Activated CD4-positive, alpha-beta memory T cell treated with anti-CD3 and anti-CD28 coated beads for 36 hours (primary cell): ENCODE results near the gene SEMA6A. TPM values are rescaled to one million over a fixed set of nuclear protein-coding genes. Genes with fewer than 3 reads are reported as not detected.

Experiments used
- CTCF ChIA-PET: fragments of 350-600 bp; sonication (Branson Sonifier 250); formaldehyde crosslinking; loops from one replicate; lab custom pipeline; 2021; ENCODE audit warnings: antibody characterized with exemption, inconsistent platforms; lab: Charles Lee
- POLR2A ChIA-PET: fragments of 350-600 bp; sonication (Branson Sonifier 250); formaldehyde crosslinking; loops from one replicate; lab custom pipeline; 2021; ENCODE audit warnings: antibody characterized with exemption; lab: Charles Lee
- DNase-seq: peaks from one replicate; pipeline ENCODE4 v3.0.0-alpha.2; 2020
- H3K27ac Mint-ChIP-seq: one replicate; pipeline ENCODE4 v1.8.0; 2021; ENCODE audit warnings: mixed read lengths
- H3K27me3 Mint-ChIP-seq: one replicate; pipeline ENCODE4 v1.8.0; 2021; ENCODE audit warnings: mixed read lengths
- H3K36me3 Mint-ChIP-seq: one replicate; pipeline ENCODE4 v1.8.0; 2021; ENCODE audit warnings: mixed read lengths
- H3K4me1 Mint-ChIP-seq: one replicate; pipeline ENCODE4 v1.8.0; 2021; ENCODE audit warnings: low read depth, mixed read lengths
- H3K4me3 Mint-ChIP-seq: one replicate; pipeline ENCODE4 v1.8.0; 2021; ENCODE audit warnings: mild to moderate bottlenecking, mixed read lengths
- H3K9me3 Mint-ChIP-seq: one replicate; pipeline ENCODE4 v1.8.0; 2021; ENCODE audit warnings: mixed read lengths
- intact Hi-C: fragments of 100-400 bp; cut with micrococcal nuclease; formaldehyde crosslinking; loops from one replicate; pipeline ENCODE4 v1.15.1; 2023
- total RNA-seq, 2 experiments: library from RNA; stranded (reverse); gene quantifications; one replicate each; pipeline ENCODE4 v1.2.3, GENCODE V29; 2021

SEMA6A gene
- total RNA-seq, 2 experiments from 2014 or later = not detected

DNA sequence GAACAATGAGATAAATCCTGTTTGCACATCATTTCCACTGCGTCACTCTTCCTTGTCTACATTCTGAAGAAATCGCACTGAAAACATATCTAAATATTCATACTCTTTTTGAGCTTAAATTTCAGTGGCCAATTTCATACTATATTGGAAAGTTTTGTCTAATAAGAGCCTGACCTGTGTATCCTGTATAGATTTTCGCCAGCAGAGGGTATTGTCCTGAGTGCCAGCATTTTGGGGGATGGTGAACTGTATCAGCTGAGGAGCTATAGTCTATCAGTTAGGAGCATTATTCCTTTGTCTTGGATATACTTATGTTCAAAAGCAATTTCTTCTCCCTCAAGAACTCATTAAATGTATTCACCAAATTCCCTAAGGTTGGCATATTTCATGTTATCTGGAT is 102.3 kb downstream of the SEMA6A start:
- ChIA-PET POLR2A (no interaction called here), CTCF (no interaction called here)
- no peaks in the 10 kb centered on the region for H3K4me1 Mint-ChIP-seq
- H3K27ac Mint-ChIP-seq = no peak overlapping the region
- no peaks in the 10 kb centered on the region for H3K27me3 Mint-ChIP-seq
- H3K4me3 Mint-ChIP-seq = no peak overlapping the region
- H3K36me3 Mint-ChIP-seq = peaks cover 22% of the 10 kb centered on the region
- peaks cover 34% of the 10 kb centered on the region for H3K9me3 Mint-ChIP-seq
- intact Hi-C loops = no loop called here
- DNase-seq = no peak

DNA sequence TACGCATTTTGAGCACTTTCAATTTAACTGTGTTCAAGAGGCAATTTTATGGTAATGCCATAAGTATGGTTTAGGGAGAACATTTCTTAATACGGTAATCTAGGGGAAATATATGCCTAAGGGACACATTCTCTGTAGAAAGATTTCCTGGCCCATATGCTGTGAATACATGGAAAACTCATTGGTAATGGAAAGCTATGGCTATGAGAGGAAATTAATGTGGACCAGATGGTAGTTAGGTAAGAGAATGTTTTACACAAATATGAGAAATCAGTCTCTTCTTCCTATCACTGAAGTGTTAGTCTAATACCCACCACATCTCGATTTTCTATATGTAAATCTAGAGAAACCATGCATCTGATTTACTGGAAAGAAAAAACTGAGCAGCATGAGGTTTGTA is 105.0 kb downstream of the SEMA6A start:
- no peaks in the 10 kb centered on the region for H3K4me1 Mint-ChIP-seq
- ChIA-PET CTCF (no interaction called here), POLR2A (no interaction called here)
- DNase-seq = no peak
- intact Hi-C loops = no loop called here
- no peak overlapping the region for H3K27ac Mint-ChIP-seq
- H3K27me3 Mint-ChIP-seq = no peaks in the 10 kb centered on the region
- H3K36me3 Mint-ChIP-seq = peaks cover 11% of the 10 kb centered on the region
- H3K4me3 Mint-ChIP-seq = no peak overlapping the region
- H3K9me3 Mint-ChIP-seq = peaks cover 17% of the 10 kb centered on the region

DNA sequence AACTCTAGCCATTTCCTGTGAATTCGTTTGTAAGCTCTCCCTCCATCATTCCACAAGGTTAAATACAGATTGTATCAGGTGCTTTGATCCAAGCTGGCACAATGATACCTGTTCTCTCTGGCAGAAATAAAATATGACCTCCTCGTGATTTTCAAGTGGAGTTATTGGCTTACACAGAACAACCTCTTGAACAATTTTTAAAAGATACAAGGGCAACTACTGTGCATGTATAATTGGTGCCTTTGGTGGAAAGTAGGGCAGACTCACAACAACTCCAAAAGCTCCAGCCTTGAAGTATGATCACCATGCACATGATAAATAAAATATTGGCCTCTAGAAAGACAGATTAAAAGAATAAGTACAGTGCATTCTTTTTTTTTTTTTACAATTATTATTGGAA is 106.0 kb downstream of the SEMA6A start:
- H3K4me3 Mint-ChIP-seq = no peak overlapping the region
- H3K9me3 Mint-ChIP-seq = peaks cover 17% of the 10 kb centered on the region
- H3K27ac Mint-ChIP-seq = no peak overlapping the region
- POLR2A ChIA-PET = no interaction called here
- no peaks in the 10 kb centered on the region for H3K27me3 Mint-ChIP-seq
- peaks cover 12% of the 10 kb centered on the region for H3K36me3 Mint-ChIP-seq
- intact Hi-C loops = no loop called here
- DNase-seq = no peak
- no peaks in the 10 kb centered on the region for H3K4me1 Mint-ChIP-seq
- CTCF ChIA-PET = no interaction called here

DNA sequence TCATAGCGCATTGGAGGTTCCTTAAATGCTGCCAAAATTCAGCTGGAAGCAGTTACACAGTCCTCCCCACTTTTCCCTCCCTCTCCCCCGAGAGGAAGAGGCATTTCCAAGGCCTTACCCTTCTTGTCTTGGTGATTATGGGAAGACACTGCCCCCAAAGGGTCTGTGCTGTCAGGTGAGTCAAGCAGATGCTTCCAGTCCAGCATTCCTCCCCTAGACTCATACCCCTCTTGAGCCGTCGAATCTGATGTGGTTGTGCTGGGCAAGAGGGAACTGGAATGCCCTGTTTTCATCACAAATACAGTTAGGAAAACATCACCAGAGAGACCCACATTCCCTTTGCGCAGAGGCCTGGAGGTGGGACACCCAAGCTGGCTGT is 107.2 kb downstream of the SEMA6A start:
- Mint-ChIP-seq H3K27ac (no peak overlapping the region), H3K36me3 (peaks cover 11% of the 10 kb centered on the region), H3K4me3 (no peak overlapping the region), H3K27me3 (no peaks in the 10 kb centered on the region), H3K4me1 (no peaks in the 10 kb centered on the region), H3K9me3 (peaks cover 17% of the 10 kb centered on the region)
- ChIA-PET POLR2A (no interaction called here), CTCF (no interaction called here)
- intact Hi-C loops = no loop called here
- no peak for DNase-seq

DNA sequence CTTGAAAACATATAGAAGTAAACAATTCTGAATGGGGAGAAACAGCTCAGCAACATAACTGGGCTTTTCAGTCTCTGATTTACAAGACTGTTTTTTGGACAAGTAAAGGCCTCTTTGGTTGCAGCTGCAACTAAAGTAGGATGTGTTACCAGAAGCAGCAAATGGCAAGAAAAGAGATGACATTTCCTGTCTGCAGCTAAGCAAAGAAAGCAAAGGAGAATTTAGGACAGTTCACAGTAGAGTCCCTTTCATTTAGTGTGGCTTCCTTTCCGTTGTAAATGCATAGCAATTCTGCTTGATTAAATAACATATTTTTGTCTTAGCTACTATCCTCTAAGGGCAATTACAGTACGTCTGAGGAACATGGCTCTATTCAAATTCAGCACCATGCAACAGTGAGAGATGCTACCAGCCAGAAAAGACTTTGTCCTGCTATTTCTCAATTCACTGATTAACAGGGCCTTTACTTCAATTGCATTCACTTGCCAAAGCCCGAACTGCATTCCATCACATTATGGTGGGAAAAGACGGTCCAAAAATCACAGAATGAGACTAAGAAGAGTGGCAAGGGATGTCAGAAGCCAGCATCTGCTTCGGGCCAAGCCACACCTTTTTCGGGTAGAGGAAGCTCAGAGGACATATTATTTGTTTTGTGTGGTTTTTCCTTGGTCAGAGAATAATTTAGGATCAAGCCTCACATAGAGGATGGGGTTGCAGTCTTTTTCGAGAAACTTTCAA is 107.7 kb downstream of the SEMA6A start:
- no peak overlapping the region for H3K4me3 Mint-ChIP-seq
- ChIA-PET POLR2A (no interaction called here), CTCF (no interaction called here)
- H3K4me1 Mint-ChIP-seq = no peaks in the 10 kb centered on the region
- H3K27me3 Mint-ChIP-seq = no peaks in the 10 kb centered on the region
- peaks cover 17% of the 10 kb centered on the region for H3K9me3 Mint-ChIP-seq
- intact Hi-C loops = no loop called here
- H3K36me3 Mint-ChIP-seq = peaks cover 9% of the 10 kb centered on the region
- DNase-seq = no peak
- H3K27ac Mint-ChIP-seq = no peak overlapping the region

DNA sequence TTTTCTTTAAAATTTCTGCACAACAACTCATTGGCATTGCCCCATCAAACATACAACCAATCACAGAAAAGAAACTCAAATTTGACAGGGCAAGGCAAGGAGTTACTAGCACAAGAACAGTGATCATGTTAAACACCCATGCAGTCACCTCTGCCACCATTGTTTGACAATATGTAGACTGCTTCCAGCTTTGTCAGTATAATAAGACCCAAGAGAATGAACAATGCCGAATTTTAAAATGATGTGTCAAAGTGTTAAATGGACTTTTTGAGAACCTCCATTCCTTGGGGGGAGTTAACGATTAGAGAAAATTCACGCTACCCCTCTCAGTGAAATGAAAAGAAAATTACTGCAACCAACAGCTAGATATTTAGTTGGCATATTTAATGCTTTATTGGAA is 109.2 kb downstream of the SEMA6A start:
- DNase-seq = no peak
- Mint-ChIP-seq H3K4me1 (no peaks in the 10 kb centered on the region), H3K27ac (no peak overlapping the region), H3K9me3 (peaks cover 17% of the 10 kb centered on the region), H3K27me3 (no peaks in the 10 kb centered on the region), H3K36me3 (peaks cover 5% of the 10 kb centered on the region), H3K4me3 (no peak overlapping the region)
- ChIA-PET CTCF (no interaction called here), POLR2A (no interaction called here)
- intact Hi-C loops = no loop called here

DNA sequence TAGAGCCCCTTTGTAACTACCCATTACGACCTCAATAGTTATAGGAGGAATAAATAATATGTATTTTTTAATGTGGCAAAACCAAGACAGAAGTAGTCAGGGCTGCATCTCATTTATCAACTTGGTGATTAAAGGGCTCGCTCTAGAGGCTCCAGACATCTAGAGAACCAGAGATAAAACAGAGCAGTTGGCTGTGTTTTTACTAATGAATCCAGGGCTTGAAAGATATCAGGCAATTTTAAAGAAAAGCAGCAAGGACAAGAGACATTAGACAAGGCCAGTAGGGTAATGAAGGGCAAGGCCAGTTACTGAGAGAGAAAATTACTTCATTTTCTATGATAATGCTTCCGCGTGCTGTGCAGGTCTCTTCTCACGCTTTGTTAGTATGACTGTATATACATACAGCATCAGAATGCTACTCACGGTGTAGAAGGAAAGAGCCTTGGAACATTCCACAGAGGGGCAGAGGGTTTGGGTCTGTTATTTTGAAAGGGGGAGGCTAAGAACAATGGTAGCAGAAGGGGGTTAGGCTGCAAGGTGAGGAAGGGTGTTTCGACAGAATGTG is 110.4 kb downstream of the SEMA6A start:
- no peak overlapping the region for H3K4me3 Mint-ChIP-seq
- intact Hi-C loops = no loop called here

DNA sequence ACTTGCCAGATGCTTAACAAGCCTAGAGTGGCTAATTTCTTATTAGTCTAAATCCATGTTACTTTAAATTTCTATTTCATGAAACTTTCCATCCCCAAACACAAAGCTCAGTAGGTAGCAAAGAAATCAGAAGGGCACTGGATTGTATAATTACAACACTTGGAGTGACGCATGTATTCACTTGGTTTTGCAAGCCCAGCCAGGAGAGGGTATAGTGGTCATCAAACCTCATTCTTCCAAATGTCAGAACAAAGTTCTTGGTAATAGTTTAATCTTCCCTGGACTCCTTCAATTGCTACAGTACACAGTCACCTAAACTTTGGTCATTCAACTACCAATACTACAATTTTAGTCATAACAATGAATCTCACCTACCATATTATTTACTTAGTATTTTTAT is 112.1 kb downstream of the SEMA6A start:
- Mint-ChIP-seq H3K27ac (no peak overlapping the region), H3K9me3 (peaks cover 6% of the 10 kb centered on the region), H3K4me3 (no peak overlapping the region), H3K27me3 (no peaks in the 10 kb centered on the region), H3K36me3 (peaks cover 5% of the 10 kb centered on the region), H3K4me1 (no peaks in the 10 kb centered on the region)
- ChIA-PET POLR2A (no interaction called here), CTCF (no interaction called here)
- intact Hi-C loops = no loop called here
- no peak for DNase-seq

More for the DNA sequence above, 110.4 kb downstream of the SEMA6A start:
- Mint-ChIP-seq H3K27ac (no peak overlapping the region), H3K27me3 (no peaks in the 10 kb centered on the region), H3K9me3 (peaks cover 17% of the 10 kb centered on the region), H3K36me3 (peaks cover 5% of the 10 kb centered on the region), H3K4me1 (no peaks in the 10 kb centered on the region)
- ChIA-PET POLR2A (no interaction called here), CTCF (no interaction called here)
- DNase-seq = no peak

DNA sequence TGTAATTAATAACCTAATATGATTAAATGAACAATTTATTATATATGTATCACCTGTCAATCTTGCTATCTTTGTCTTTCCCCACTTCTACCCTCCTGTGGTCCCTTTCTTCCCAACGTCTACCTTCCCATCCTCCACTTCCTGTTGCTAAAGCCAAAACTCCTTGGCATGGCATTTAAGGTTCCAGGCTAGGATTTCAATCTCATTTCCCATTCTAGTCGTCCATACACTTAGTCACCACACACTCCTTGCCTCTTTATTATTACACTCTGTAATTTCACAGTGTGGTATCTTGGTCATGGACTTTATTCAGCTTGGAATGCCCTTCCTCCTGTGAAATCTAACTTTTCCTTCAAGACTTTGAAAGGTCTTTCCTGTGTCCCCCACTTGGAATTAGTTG is 115.3 kb downstream of the SEMA6A start:
- H3K4me1 Mint-ChIP-seq = peaks cover under 1% of the 10 kb centered on the region
- intact Hi-C loops = no loop called here
- no peak overlapping the region for H3K4me3 Mint-ChIP-seq

DNA sequence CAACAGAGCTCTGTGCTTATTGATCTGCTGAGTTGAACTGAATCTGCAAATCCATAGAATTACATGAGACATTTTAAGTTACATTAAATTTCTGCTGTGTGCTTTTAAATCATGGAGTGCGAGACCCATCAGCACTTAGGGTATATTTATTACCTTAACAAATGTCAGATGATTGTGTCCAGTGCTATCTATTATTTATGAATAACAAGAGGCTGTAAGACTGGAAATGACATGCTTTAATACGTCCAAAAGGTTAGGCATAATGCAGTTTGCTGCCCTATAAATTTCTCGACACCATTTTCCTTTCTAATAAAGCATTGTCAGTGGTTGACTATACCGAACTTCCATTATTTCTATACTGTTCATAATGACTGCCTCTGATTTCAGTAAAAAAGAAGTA is 117.6 kb downstream of the SEMA6A start:
- Mint-ChIP-seq H3K4me3 (no peak overlapping the region), H3K4me1 (peaks cover 3% of the 10 kb centered on the region), H3K27me3 (no peaks in the 10 kb centered on the region), H3K9me3 (no peaks in the 10 kb centered on the region), H3K36me3 (peaks cover 3% of the 10 kb centered on the region), H3K27ac (no peak overlapping the region)
- CTCF ChIA-PET = no interaction called here
- DNase-seq = no peak
- POLR2A ChIA-PET = no interaction called here
- intact Hi-C loops = no loop called here

More for the DNA sequence above, 115.3 kb downstream of the SEMA6A start:
- no peaks in the 10 kb centered on the region for H3K27me3 Mint-ChIP-seq
- no peak overlapping the region for H3K27ac Mint-ChIP-seq
- ChIA-PET CTCF (no interaction called here), POLR2A (no interaction called here)
- H3K9me3 Mint-ChIP-seq = no peaks in the 10 kb centered on the region
- H3K36me3 Mint-ChIP-seq = no peaks in the 10 kb centered on the region
- DNase-seq = no peak

DNA sequence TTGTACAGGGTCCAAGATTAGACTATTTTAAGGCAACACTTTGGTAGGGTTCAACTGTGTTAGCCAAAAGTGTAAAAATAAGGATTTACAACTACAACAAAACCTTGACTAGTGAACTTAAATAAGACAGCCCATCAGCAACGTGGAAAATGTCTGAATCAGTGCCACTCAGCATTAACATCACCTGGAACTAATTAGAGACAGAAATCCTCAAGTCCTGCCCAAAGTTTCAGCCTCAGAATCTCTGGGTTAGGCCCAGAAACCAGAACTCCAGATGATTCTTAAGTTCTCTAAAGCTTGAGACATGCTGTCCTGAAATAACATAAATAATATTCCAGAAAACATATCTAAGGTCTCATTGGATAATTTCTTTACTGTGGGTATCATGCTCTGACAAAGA is 118.6 kb downstream of the SEMA6A start:
- Mint-ChIP-seq H3K36me3 (peaks cover 3% of the 10 kb centered on the region), H3K27me3 (no peaks in the 10 kb centered on the region), H3K4me1 (peaks cover 3% of the 10 kb centered on the region), H3K27ac (no peak overlapping the region), H3K9me3 (no peaks in the 10 kb centered on the region), H3K4me3 (no peak overlapping the region)
- intact Hi-C loops = no loop called here
- DNase-seq = no peak
- CTCF ChIA-PET = no interaction called here
- POLR2A ChIA-PET = no interaction called here

DNA sequence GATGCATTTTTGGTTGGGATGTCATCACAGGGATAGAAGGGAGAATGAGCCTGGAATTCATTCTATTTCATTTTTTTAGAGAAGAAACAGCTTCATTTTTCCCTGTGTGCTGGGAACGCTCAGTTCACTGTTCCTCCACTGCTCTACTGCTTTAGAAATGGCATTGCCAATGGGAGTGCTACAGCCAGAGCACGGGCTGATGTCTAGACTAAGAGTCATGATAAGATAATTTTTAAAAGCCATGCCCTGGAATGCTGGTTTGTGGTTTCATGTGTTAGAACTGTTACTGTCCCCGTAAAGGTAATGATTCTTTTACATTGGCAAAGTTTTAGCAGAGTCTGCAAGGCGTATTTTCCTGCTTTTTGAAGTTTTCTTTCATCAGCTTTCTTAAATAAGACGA is 119.6 kb downstream of the SEMA6A start:
- peaks cover 6% of the 10 kb centered on the region for H3K36me3 Mint-ChIP-seq
- H3K4me1 Mint-ChIP-seq = peaks cover 3% of the 10 kb centered on the region
- no peak for DNase-seq
- H3K27me3 Mint-ChIP-seq = no peaks in the 10 kb centered on the region
- no peak overlapping the region for H3K27ac Mint-ChIP-seq
- ChIA-PET CTCF (no interaction called here), POLR2A (no interaction called here)
- H3K4me3 Mint-ChIP-seq = no peak overlapping the region
- H3K9me3 Mint-ChIP-seq = no peaks in the 10 kb centered on the region
- intact Hi-C loops = no loop called here

DNA sequence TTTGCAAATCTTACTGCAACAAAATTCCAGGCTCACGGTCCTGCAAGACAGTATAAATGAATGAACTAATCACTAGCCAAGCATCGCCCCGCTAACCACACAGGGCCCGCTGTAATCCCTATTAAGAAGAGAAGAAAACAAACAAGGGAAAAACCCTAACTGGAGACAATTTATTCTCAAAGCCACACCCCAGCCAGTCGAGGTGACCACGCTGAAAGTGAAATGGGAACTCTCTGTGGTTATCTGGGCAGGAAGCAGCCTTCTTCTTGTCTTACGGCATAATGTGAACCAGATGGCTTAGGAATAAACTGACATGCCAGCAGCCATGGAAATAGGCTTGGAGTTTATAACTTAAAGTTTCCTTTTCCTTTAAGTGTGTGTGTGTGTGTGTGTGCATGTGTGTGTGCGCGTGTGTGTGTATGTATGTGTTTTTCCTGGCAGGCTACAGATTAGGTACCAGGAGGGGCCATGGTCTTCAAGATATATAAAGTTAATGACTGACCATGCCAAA is 120.2 kb downstream of the SEMA6A start:
- ChIA-PET POLR2A (no interaction called here), CTCF (no interaction called here)
- Mint-ChIP-seq H3K4me1 (peaks cover 3% of the 10 kb centered on the region), H3K27ac (no peak overlapping the region), H3K27me3 (no peaks in the 10 kb centered on the region), H3K36me3 (peaks cover 8% of the 10 kb centered on the region), H3K9me3 (no peaks in the 10 kb centered on the region), H3K4me3 (no peak overlapping the region)
- DNase-seq = peak; percentile 11
- intact Hi-C loops = no loop called here
